T-helper 2 cell treated with Interferon-gamma antibody and Interleukin-4, amounts not matched to agents 100 ng/mL and 5 ng/mL, for 36 hours (primary cell): ENCODE results near the gene FBXO42. TPM values are rescaled to one million over a fixed set of nuclear protein-coding genes. Genes with fewer than 3 reads are reported as not detected.

Experiments used
- intact Hi-C: fragments of 100-400 bp; cut with micrococcal nuclease; formaldehyde crosslinking; loops from one replicate; pipeline ENCODE4 v1.15.1; 2023
- total RNA-seq: library from RNA; stranded (reverse); gene quantifications from 2 replicates; pipeline ENCODE4 v1.2.3, GENCODE V29; 2022

Gene FBXO42
- total RNA-seq, 1 donor from 2014 or later, result 20.5 TPM

DNA sequence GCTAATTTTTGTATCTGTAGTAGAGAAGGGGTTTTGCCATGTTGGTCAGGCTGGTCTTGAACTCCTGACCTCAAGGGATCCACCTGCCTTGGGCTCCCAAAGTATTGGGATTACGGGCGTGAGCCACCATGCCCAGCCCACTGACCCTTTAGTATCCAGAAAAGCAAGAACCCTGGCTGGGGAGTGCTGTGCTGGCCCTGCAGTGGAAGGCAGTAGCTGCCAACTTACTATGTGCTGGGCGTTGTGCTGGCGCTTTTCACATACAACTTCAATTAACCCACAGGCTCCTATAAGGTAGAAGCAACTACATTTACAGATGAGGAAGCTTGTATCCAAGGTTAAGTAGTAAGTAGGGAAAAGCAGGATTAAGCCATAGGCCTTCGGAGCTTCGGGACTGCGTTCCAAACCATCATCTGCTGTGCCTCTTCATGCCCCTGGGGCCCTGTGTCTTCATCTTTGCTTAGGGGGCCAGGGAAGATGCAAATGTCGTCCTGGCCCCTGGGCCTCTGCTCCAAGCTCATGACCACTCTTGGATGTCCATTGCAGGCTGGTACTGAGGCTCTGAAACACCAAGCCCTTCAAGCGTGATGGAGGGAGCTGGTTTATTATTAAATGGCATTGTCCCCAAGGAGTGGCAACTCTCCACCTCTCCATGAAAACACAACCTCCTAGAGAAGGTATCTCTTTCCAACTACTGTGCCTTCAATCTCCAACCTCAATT lies 106.6 kb downstream of the FBXO42 start:
- intact Hi-C loops, result loop anchor here (2.0 kb wide), 2 partner anchors 39 to 59 kb away; no protein-coding TSS in a partner anchor

DNA sequence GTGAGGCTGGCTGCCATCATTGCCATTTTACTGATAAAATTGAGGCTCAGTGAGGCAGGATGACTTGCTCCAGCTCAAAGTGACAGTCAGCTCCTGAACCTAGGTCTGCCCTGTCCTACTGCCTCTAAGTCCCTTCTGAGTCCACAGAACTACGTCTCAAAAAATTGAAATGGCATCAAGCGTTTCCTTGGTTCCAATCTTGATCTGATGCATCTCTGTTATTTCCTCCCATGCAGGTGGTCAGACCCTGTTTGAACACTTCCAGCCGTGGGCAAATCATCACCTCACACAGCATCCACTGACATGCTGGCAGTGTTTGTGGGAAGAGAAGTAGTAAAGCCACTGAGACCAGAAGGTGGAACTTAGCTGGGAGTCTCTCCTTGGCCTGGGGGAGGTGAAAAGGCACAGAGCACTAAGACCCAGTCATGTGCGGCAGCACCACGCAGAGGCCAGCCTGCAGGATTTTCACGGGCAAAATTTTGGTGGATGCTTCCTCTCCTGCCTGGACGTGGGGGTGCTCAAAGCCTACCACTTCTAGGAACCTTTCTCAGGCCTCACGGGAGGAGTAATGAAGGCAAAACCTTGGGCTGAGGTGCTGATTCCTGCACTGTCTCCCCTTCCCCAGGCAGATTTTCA lies 107.5 kb downstream of the FBXO42 start:
- intact Hi-C loops, result loop anchor here (1.0 to 2.0 kb wide), 3 partner anchors 38 to 165 kb away; no protein-coding TSS in a partner anchor

DNA sequence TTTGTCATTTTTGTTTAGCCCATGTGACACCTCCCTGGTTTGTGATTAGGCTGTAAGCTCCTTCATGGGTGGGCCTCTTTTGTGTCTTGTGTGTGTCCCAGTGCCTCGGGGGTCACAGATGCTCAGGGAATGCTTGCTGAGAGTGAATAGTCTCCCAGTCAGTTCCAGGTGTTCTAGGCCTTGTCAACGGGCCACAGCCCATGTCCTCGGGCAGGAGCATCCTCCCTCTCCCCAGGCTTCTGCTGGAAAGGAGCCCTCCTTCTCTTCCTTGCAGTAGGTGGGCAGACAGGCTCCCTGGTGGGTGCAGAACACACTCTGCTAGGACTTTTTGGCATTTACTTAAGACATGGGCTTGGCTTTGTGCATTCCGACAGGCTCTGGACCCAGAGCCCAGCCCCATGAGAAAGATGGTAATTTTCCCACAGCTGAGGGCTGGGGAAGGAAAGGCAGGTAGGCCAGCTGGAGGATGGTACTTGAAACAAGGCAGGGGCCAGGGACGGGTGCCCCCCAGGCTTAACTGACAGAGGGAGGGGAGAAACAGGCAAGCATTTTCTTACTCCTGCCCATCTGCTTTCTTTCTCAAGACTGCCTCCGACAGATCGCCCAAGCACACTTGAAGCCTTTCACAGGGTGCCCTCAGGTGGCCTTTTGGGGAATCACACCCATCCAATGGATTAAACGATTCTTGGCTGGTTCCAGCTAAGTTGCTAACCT lies 108.2 kb downstream of the FBXO42 start:
- intact Hi-C loops, result loop anchor here (1.0 to 2.0 kb wide), 3 partner anchors 37 to 165 kb away; no protein-coding TSS in a partner anchor

DNA sequence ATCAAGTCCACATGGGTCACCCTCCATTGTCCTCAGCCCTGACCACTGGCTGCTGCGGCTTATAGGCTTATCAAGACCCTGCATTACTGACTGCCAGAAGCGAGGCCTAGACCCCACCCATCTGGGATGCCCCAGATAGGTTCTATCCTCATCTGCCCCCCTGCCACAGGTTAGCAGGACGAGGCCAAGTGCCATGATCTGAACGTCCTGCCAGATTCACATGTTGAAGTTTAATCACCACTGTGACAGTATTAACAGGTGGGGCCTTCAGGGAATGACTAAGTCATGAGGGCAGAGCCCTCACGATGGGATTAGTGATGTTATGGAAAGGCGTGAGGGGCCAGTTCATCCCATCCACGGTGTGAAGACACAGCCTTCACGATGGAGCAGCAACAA lies 109.1 kb downstream of the FBXO42 start:
- intact Hi-C loops, result no loop called here

DNA sequence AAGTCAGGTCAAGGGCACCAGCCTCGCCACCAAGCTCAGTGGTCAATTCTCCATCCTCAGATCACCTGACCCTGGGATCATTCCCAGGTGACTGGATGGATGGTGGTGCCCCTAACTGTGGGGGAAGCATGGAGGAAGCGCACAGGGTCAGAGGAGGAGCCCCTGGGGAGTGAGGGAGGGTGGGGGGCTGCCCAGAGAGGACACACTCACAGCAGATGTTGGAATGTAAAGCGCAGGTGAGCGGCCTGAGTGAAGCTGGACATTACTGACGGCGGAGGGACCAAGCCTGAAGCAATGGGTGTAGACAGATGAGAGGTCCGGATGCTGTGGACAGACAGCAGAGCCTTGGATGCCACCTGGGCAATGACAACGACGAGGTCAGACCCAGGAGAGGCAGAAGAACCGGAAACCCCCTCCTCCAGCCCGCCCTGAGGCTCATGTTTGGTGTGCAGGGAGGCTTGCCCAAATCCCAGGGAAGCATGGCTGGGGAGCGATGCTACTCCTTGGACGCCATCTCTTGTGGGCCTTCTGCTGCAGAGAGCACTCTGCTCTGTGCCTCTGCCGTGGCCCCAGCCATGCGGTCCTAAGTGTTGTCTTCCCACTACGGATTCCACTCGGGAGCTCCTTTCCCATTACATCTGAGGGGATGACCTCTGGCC lies 109.6 kb downstream of the FBXO42 start:
- intact Hi-C loops, result no loop called here

- intact Hi-C loops, result no loop called here
These were observed 111.0 kb downstream of the FBXO42 start for GRCh38 chr1:16241221-16241708.

DNA sequence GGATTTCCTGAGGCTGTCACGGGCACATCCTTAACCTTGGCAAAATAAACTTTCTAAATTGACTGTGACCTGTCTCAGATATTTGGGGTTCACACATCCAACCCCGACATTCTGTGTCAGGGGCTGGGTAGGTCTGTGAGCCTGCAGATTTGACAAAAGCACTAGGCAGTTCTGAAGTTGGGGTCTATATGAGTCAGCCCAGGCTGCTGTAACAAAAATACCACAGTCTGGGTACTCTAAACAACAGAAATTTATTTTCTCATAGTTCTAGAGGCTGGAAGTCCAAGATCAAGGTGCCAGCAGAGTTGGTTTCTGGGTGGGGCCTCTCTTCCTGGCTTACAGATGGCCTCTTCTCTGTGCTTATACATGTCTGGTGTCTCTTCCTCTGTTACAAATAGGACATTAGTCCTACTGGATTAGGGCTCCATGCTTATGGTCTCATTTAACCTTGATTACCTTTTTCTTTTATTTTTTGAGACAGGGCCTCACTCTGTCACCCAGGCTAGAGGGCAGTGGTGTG lies 112.2 kb downstream of the FBXO42 start:
- intact Hi-C loops, result no loop called here

GRCh38 chr1:16237343-16237830 lies 114.9 kb downstream of the FBXO42 start:
- intact Hi-C loops, result loop anchor here (1.0 to 2.0 kb wide), 2 partner anchors 31 to 129 kb away; partner anchors contain the start of gene SZRD1

GRCh38 chr1:16236511-16237342 lies 115.6 kb downstream of the FBXO42 start, which contains the start of gene CPLANE2:
CPLANE2 (minus strand) TSS chr1:16237183; CDS start chr1:16236742, 441 bp downstream.
- intact Hi-C loops, result loop anchor here (1.0 to 2.0 kb wide), 3 partner anchors 19 to 130 kb away; partner anchors contain the start of gene SZRD1

DNA sequence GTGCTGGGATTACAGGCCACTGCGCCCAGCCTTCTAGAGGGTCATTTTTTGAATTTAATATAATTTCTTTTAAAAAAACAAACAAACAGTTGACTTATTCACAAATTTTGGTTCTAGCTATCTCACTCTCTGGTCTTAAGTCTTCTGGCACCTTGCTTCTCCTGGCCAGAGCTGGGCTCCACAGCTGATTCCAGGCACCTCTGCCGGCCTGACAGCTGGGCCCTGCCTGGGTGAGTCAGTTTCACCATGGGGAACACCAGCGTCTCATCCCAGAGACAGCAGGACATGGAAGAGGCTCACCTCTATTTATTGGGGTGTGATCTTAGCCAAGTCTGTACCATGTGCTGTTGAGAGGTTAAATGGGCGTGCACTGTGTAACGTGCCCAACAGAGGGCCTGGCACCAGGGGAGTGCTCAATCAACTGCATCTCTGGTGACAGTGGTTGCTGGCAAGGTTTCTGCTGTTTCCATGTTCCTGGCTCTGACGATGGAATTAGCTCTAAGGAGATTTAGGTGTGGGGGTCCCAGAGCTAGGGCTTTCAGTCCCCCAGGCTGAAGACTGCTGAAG lies 116.3 kb downstream of the FBXO42 start:
- intact Hi-C loops, result loop anchor here (1.0 to 2.0 kb wide), 2 partner anchors 19 to 131 kb away; partner anchors contain the start of gene SZRD1

- intact Hi-C loops, result no loop called here
These were observed 116.9 kb downstream of the FBXO42 start for GRCh38 chr1:16235347-16235746.

- intact Hi-C loops, result no loop called here
These were observed 118.8 kb downstream of the FBXO42 start for GRCh38 chr1:16233431-16233830.

DNA sequence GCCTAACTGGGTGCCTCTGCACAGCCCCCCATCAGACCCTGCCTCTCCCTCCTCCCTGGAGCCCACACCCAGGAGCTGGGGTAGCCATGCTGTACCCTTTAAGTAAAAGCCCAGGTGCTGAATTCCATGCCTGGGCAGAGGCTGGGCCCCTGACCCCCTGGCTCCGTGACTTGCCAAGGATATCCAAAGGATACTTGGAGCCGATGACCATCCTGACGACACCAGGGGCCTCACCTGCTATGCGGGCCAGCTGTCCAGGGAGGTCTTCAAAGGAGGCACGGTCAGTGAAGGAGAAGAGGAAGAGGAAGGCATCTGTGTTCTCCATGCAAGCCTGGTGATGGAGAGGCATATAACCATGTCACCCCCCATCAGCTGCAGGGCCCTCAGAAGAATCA lies 120.0 kb downstream of the FBXO42 start:
- intact Hi-C loops, result no loop called here

DNA sequence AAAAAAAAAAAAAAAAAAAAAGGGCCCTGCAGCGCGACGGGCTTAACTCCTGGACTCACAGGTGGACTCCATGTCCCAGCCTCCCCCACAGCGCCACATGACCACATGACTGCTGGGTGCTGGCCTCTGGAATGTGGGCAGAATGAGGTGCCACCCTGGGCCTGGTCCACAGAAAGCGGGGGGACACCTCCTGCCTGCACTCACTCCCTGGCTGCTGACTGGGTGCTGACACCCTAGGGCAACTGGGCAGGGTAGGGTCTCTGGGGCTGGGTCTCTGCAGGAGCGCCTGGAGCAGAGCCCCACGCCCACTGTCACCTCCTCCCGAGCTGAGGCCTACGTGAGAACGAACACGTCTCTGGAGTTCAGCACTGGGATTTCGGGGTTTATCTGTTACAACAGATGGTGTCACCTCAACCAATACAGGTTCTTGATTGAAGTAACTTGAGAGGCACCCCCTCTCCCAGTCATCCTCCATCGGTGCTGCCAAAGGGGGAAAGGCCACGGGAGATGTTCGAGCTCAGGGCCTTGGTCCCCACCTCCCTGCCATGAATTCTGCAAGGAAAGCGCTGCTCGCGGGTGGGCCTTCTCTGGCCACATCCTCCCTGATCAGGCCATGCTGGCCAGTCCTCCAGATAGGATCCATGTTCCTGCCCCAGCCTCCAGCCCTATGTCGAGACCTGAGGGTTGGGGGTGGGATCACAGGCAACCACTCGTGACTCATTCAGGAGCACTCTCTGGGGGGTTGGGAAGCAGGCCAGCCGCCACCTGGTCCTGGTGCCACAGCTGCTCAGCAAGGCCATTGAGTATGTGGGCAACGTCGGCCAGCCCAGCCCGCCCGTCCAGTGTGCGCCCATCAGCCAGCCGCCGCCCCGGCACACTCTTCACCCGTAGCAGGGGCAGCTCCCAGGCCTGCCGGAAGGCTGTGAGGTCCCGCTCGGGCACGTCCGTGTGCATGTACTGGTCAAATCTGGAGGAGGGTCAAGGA lies 120.7 kb downstream of the FBXO42 start:
- intact Hi-C loops, result no loop called here

DNA sequence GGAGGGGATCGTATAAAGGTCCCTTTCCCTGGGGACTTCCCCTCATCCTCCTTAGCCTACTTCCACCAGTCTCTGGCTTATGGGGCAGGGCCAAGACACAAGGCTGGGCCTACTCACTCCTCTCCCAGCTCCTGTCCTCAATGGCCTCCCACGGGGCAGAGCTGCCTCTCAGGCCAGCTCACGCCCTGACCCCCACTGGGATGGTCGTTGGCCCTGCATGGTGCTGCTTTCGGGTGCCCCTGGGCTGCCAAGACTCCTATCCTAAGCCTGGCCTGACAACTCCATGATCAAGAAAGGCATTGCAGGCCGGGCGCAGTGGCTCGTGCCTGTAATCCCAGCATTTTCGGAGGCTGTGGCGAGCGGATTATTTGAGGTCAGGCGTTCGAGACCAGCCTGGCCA lies 121.5 kb downstream of the FBXO42 start:
- intact Hi-C loops, result no loop called here

DNA sequence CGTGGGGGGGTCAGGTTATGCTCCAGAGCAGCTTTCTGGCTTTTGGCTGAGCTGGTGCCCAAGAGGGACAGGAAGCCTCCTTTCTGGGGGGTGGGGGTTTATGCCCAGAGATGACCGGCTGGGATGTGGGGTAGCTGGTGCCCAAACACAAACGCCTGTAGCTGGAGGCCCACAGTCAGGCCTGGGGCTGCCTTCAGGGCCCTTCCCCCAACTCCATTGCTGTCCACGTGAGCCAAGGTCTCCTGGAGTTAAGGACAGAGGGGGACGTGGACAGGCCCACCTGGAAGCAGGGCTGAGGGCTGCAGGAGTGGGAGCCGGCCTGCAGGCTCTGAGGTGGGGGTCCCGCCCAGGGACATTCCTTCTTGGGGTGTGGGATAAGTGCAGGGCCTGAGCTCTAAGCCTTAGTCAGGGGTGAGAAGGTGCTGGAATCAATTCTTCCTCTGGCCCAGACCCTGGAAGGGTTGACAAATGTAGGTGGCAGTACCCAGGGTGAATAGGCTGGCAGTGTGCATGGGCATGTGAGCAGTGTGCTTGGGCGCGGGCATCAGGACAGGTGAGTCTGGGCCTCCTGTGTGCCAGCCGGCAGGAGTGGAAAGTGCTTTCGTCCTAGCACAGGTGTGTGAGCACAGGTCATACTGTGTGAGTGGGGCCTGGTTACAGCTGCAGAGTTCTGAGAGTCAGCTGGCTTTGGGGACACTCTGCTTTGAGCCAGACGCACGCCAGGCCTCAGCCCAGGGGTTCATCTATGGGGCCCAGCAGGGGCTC lies 122.1 kb downstream of the FBXO42 start:
- intact Hi-C loops, result no loop called here

- intact Hi-C loops, result no loop called here
These were observed 125.6 kb downstream of the FBXO42 start for GRCh38 chr1:16226490-16227179.
